ENCODE results near the gene DCTN4. TPM values are rescaled to one million over a fixed set of nuclear protein-coding genes. Genes with fewer than 3 reads are reported as not detected.

The DCTN4 gene
- total RNA-seq, 1 donor = 66.1 TPM

- H3K4me3 ChIP-seq (ENCODE audit: low read depth, low read length) = no peak overlapping the region
- no peak for DNase-seq (ENCODE audit: low read depth)
Measured at GRCh38 chr5:150782850-150783249, 24.0 kb upstream of the DCTN4 start.

GRCh38 chr5:150781706-150782614, 23.1 kb upstream of the DCTN4 start:
- no peak for TF ChIP-seq CTCF (IDR thresholded peaks at IDR 0.05; ENCODE audit: insufficient read depth, low read depth, low read length)

More at GRCh38 chr5:150782850-150783249, 24.0 kb upstream of the DCTN4 start:
- no peak for TF ChIP-seq CTCF (IDR thresholded peaks at IDR 0.05; ENCODE audit: insufficient read depth, low read depth, low read length)

GRCh38 chr5:150780816-150781221, 22.0 kb upstream of the DCTN4 start:
- DNase-seq (ENCODE audit: low read depth) = peak; percentile 79
- H3K4me3 ChIP-seq (ENCODE audit: low read depth, low read length) = peak overlapping the region; percentile 95
- no peak for TF ChIP-seq CTCF (IDR thresholded peaks at IDR 0.05; ENCODE audit: insufficient read depth, low read depth, low read length)

More at GRCh38 chr5:150781706-150782614, 23.1 kb upstream of the DCTN4 start:
- DNase-seq (ENCODE audit: low read depth) = peak; percentile 99
- H3K4me3 ChIP-seq (ENCODE audit: low read depth, low read length) = peak overlapping the region; percentile 95

GRCh38 chr5:150780187-150780692, 21.4 kb upstream of the DCTN4 start:
- no peak for TF ChIP-seq CTCF (IDR thresholded peaks at IDR 0.05; ENCODE audit: insufficient read depth, low read depth, low read length)
- peak overlapping the region; percentile 95 for H3K4me3 ChIP-seq (ENCODE audit: low read depth, low read length)
- DNase-seq (ENCODE audit: low read depth) = peak; percentile 88

- peak overlapping the region; percentile 95 for H3K4me3 ChIP-seq (ENCODE audit: low read depth, low read length)
- no peak for TF ChIP-seq CTCF (IDR thresholded peaks at IDR 0.05; ENCODE audit: insufficient read depth, low read depth, low read length)
- DNase-seq (ENCODE audit: low read depth) = peak; percentile 78
Measured at GRCh38 chr5:150779397-150780186, 20.8 kb upstream of the DCTN4 start.

GRCh38 chr5:150778517-150779396, 19.9 kb upstream of the DCTN4 start, which contains the start of gene SMIM3:
Gene SMIM3 (plus strand): TSS chr5:150778757. CDS start chr5:150795441, 16,684 bp downstream.
- peak within 1 kb of the TSS; percentile 95 for H3K4me3 ChIP-seq (ENCODE audit: low read depth, low read length)
- TF ChIP-seq CTCF (IDR thresholded peaks at IDR 0.05; ENCODE audit: insufficient read depth, low read depth, low read length) = peak; percentile 54
- DNase-seq (ENCODE audit: low read depth) = peak; percentile 83
